GM12875 (cell line): ENCODE data around the gene AZI2.
A peak's percentile ranks its signal among the peaks of the same experiment; 100 is the strongest.

ENCODE experiments used
- H3K4me3 ChIP-seq: one replicate; pipeline ENCODE4 v1.5.1; 2011; ENCODE audit warnings: low read depth, low read length, control low read depth
- TF ChIP-seq, protein P1 (sequence below): IDR thresholded peaks from 2 replicates; pipeline ENCODE4 v1.5.1; 2011; ENCODE audit warnings: low read depth, mild to moderate bottlenecking, control low read depth, inconsistent platforms, low read length, moderate library complexity, borderline replicate concordance; ENCODE audit not compliant: insufficient read depth

The AZI2 gene, protein sequence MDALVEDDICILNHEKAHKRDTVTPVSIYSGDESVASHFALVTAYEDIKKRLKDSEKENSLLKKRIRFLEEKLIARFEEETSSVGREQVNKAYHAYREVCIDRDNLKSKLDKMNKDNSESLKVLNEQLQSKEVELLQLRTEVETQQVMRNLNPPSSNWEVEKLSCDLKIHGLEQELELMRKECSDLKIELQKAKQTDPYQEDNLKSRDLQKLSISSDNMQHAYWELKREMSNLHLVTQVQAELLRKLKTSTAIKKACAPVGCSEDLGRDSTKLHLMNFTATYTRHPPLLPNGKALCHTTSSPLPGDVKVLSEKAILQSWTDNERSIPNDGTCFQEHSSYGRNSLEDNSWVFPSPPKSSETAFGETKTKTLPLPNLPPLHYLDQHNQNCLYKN

GRCh38 chr3:28348629-28349468 is at the start of gene AZI2, which contains the start of gene ZCWPW2:
Gene AZI2 (minus strand): TSS chr3:28348824. CDS start chr3:28340617, 8,207 bp downstream.
Gene ZCWPW2 (plus strand): TSS chr3:28348721. CDS start chr3:28413069, 64,348 bp downstream.
- peak within 1 kb of the TSS; percentile 96 for H3K4me3 ChIP-seq
- TF ChIP-seq, protein P1, sequence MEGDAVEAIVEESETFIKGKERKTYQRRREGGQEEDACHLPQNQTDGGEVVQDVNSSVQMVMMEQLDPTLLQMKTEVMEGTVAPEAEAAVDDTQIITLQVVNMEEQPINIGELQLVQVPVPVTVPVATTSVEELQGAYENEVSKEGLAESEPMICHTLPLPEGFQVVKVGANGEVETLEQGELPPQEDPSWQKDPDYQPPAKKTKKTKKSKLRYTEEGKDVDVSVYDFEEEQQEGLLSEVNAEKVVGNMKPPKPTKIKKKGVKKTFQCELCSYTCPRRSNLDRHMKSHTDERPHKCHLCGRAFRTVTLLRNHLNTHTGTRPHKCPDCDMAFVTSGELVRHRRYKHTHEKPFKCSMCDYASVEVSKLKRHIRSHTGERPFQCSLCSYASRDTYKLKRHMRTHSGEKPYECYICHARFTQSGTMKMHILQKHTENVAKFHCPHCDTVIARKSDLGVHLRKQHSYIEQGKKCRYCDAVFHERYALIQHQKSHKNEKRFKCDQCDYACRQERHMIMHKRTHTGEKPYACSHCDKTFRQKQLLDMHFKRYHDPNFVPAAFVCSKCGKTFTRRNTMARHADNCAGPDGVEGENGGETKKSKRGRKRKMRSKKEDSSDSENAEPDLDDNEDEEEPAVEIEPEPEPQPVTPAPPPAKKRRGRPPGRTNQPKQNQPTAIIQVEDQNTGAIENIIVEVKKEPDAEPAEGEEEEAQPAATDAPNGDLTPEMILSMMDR: peak; percentile 27; the same call in 1 of the 2 replicates

DNA sequence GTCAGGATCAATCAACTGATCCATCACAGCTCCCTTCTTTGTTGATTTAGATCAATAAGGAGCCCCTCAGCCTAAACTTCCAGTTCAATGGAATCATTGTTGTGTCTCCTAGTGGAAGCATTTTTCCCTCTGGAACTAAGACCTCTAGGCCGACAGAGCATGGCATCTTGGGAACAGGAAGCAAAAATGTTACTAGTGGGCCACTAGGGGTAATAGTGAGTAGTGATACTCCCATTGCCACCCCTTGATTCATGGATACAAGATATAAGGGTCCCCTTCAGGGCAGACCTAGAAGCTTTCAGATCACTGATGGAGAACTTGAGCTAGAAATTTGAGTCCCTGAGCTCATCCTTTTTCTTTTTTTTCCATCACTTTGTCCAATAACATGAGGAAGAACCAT is 40.4 kb upstream of the AZI2 start:
- TF ChIP-seq, protein P1: no peak

GRCh38 chr3:28386049-28386448 is 37.4 kb upstream of the AZI2 start:
- H3K4me3 ChIP-seq: no peak overlapping the region
- TF ChIP-seq, protein P1: no peak

More for the DNA sequence above, 40.4 kb upstream of the AZI2 start:
- H3K4me3 ChIP-seq: no peak overlapping the region

DNA sequence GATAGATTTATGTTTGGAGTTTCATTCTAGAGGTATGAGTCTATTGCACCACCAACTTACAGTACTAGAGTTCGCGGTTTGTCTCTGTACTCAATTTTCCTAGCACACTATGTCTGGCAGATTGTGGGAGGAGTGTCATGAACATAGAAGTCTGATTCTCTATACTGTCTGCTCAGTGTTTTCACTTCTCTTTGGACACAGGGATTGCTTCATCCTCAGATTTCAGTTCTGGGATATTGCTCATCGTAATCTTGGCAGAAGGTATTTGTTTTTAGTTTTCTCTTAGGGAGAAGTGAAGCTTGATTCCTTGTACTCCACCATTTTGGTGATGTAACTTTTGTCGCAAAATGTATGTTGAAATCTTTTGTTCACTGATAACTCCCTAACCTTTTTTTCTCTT is 27.8 kb upstream of the AZI2 start:
- TF ChIP-seq, protein P1: no peak

DNA sequence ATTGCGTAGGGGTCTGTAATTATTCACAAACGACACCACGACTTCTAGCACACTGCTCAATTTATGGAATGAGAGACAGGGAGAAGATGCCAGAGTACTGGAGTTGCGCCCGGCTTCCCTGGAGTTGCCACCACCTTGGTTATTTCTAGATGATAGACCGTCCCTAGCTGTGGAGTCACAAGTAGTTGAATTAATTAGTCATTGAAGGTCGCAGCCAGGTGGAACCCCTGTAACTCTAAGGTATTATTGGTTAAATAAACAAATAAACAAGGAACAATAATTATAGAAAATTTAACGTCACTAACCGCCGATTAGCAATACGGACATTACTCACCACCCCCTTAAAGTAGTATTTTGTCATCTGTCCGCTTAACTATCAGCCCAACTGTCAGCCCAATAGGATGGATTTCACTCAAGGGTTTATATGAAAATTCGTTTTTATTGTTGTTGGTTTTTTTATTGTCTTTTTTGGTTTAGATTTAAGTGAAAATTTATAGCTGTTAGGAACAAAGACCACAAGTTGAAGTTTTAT is 911 bp upstream of the AZI2 start:
- TF ChIP-seq, protein P1: no peak
- H3K4me3 ChIP-seq: peak overlapping the region; percentile 96

More for the DNA sequence above, 27.8 kb upstream of the AZI2 start:
- H3K4me3 ChIP-seq: no peak overlapping the region

GRCh38 chr3:28348265-28348628 is 377 bp downstream of the AZI2 start:
- TF ChIP-seq, protein P1: no peak
- peak overlapping the region; percentile 96 for H3K4me3 ChIP-seq
